AG09309 (cell line): ENCODE measurements around the gene GPR157.

Experiments used
- DNase-seq: peaks from one replicate; pipeline ENCODE4 v3.0.0-alpha.2; 2010; ENCODE audit warnings: low read depth
- H3K4me3 ChIP-seq: 2 replicates; pipeline ENCODE4 v1.5.1; 2011; ENCODE audit warnings: mild to moderate bottlenecking, low read depth, low read length, moderate library complexity; ENCODE audit not compliant: control insufficient read depth
- CTCF ChIP-seq: IDR thresholded peaks from 2 replicates; pipeline ENCODE4 v1.5.1; 2011; ENCODE audit warnings: mild to moderate bottlenecking, low read depth, low read length, inconsistent platforms; ENCODE audit not compliant: insufficient read depth, control insufficient read depth; ENCODE audit errors: missing control alignments

The GPR157 gene

GRCh38 chr1:9073143-9073542 is 55.8 kb downstream of the GPR157 start:
- no peak for DNase-seq
- no peak for TF ChIP-seq CTCF
- H3K4me3 ChIP-seq = no peak overlapping the region

- H3K4me3 ChIP-seq = no peak overlapping the region
- TF ChIP-seq CTCF = no peak
- DNase-seq = no peak
These were observed 57.2 kb downstream of the GPR157 start for GRCh38 chr1:9071554-9072235.

GRCh38 chr1:9070486-9070885 is 58.4 kb downstream of the GPR157 start:
- DNase-seq = no peak
- TF ChIP-seq CTCF = no peak
- no peak overlapping the region for H3K4me3 ChIP-seq

GRCh38 chr1:9069326-9070100 is 59.4 kb downstream of the GPR157 start, which contains the start of gene SLC2A5:
TSS of gene SLC2A5 (minus strand) at chr1:9069635. CDS start at chr1:9069536, 99 bp downstream.
- no peak for DNase-seq
- H3K4me3 ChIP-seq = no peak within 1 kb of the TSS
- no peak for TF ChIP-seq CTCF

GRCh38 chr1:9068981-9069325 is 59.9 kb downstream of the GPR157 start:
- no peak for TF ChIP-seq CTCF
- DNase-seq = no peak
- no peak overlapping the region for H3K4me3 ChIP-seq

GRCh38 chr1:9066945-9067807 is 61.7 kb downstream of the GPR157 start:
- peak; percentile 2 for TF ChIP-seq CTCF
- H3K4me3 ChIP-seq = no peak overlapping the region
- peak; percentile 72 for DNase-seq
